DOHH2 (cell line): Measurements from ENCODE around the gene P2RX3.

Experiments
- EZH2phosphoT487 ChIP-seq: fragments of 200-600 bp; sonication (generic); IDR thresholded peaks from 2 replicates; pipeline ENCODE4 v1.6.1; 2017; ENCODE audit warnings: borderline replicate concordance, mild to moderate bottlenecking, antibody characterized with exemption, low read length, moderate library complexity, mixed read lengths
- TF ChIP-seq, protein P1 (sequence below): fragments of 200-600 bp; sonication (generic); IDR thresholded peaks from one replicate; pipeline ENCODE4 v1.5.1; 2014; ENCODE audit warnings: antibody characterized with exemption, mild to moderate bottlenecking, low read depth, low read length; ENCODE audit not compliant: poor library complexity, severe bottlenecking

- TF ChIP-seq, protein P1, sequence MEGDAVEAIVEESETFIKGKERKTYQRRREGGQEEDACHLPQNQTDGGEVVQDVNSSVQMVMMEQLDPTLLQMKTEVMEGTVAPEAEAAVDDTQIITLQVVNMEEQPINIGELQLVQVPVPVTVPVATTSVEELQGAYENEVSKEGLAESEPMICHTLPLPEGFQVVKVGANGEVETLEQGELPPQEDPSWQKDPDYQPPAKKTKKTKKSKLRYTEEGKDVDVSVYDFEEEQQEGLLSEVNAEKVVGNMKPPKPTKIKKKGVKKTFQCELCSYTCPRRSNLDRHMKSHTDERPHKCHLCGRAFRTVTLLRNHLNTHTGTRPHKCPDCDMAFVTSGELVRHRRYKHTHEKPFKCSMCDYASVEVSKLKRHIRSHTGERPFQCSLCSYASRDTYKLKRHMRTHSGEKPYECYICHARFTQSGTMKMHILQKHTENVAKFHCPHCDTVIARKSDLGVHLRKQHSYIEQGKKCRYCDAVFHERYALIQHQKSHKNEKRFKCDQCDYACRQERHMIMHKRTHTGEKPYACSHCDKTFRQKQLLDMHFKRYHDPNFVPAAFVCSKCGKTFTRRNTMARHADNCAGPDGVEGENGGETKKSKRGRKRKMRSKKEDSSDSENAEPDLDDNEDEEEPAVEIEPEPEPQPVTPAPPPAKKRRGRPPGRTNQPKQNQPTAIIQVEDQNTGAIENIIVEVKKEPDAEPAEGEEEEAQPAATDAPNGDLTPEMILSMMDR = no peak
- no peak for TF ChIP-seq EZH2phosphoT487
Measured at GRCh38 chr11:57306940-57307565, 31.1 kb upstream of the P2RX3 start.
